Measurements from ENCODE around the gene SSBP4.

SSBP4 gene

GRCh38 chr19:18473706-18474087 lies 54.5 kb downstream of the SSBP4 start:
- Histone ChIP-seq H3K27ac (ENCODE audit: low read length) (no peak overlapping the region), H3K4me3 (ENCODE audit: low read length in 2 of 2) (no peak overlapping the region), H3K36me3 (ENCODE audit: control insufficient read depth in 2 of 2, insufficient read depth in 2 of 2, low read length in 2 of 2) (peaks cover 0 to 5% of the 10 kb centered on the region in 2 donors), H3K27me3 (ENCODE audit: control insufficient read depth in 1 of 2, insufficient read depth in 2 of 2, low read length in 2 of 2) (no peaks in the 10 kb centered on the region), H3K9ac (ENCODE audit: low read length in 2 of 2) (no peak overlapping the region), H3K4me1 (ENCODE audit: control insufficient read depth, insufficient read depth, low read length) (peaks cover 42% of the 10 kb centered on the region), H3K9me3 (ENCODE audit: control insufficient read depth in 2 of 2, low read length in 2 of 2) (no peaks in the 10 kb centered on the region)

- H3K9me3 ChIP-seq (ENCODE audit: control insufficient read depth in 2 of 2, low read length in 2 of 2) = no peaks in the 10 kb centered on the region
- H3K27me3 ChIP-seq (ENCODE audit: control insufficient read depth in 1 of 2, insufficient read depth in 2 of 2, low read length in 2 of 2) = no peaks in the 10 kb centered on the region
- no peak overlapping the region for H3K27ac ChIP-seq (ENCODE audit: low read length)
- H3K4me1 ChIP-seq (ENCODE audit: control insufficient read depth, insufficient read depth, low read length) = peaks cover 39% of the 10 kb centered on the region
- H3K9ac ChIP-seq (ENCODE audit: low read length in 2 of 2) = no peak overlapping the region
- H3K4me3 ChIP-seq (ENCODE audit: low read length in 2 of 2) = no peak overlapping the region
- H3K36me3 ChIP-seq (ENCODE audit: control insufficient read depth in 2 of 2, insufficient read depth in 2 of 2, low read length in 2 of 2) = peaks cover 0 to 5% of the 10 kb centered on the region in 2 donors
Observed at GRCh38 chr19:18474366-18474887, 55.2 kb downstream of the SSBP4 start.

GRCh38 chr19:18475004-18475453 lies 55.8 kb downstream of the SSBP4 start:
- H3K9ac ChIP-seq (ENCODE audit: low read length in 2 of 2) = no peak overlapping the region
- peaks cover 39% of the 10 kb centered on the region for H3K4me1 ChIP-seq (ENCODE audit: control insufficient read depth, insufficient read depth, low read length)
- no peak overlapping the region for H3K4me3 ChIP-seq (ENCODE audit: low read length in 2 of 2)
- peaks cover 0 to 5% of the 10 kb centered on the region in 2 donors for H3K36me3 ChIP-seq (ENCODE audit: control insufficient read depth in 2 of 2, insufficient read depth in 2 of 2, low read length in 2 of 2)
- H3K27me3 ChIP-seq (ENCODE audit: control insufficient read depth in 1 of 2, insufficient read depth in 2 of 2, low read length in 2 of 2) = no peaks in the 10 kb centered on the region
- H3K9me3 ChIP-seq (ENCODE audit: control insufficient read depth in 2 of 2, low read length in 2 of 2) = no peaks in the 10 kb centered on the region
- H3K27ac ChIP-seq (ENCODE audit: low read length) = no peak overlapping the region

GRCh38 chr19:18475762-18476331 lies 56.6 kb downstream of the SSBP4 start:
- Histone ChIP-seq H3K27ac (ENCODE audit: low read length) (no peak overlapping the region), H3K9me3 (ENCODE audit: control insufficient read depth in 2 of 2, low read length in 2 of 2) (no peaks in the 10 kb centered on the region), H3K9ac (ENCODE audit: low read length in 2 of 2) (no peak overlapping the region), H3K27me3 (ENCODE audit: control insufficient read depth in 1 of 2, insufficient read depth in 2 of 2, low read length in 2 of 2) (no peaks in the 10 kb centered on the region), H3K4me3 (ENCODE audit: low read length in 2 of 2) (no peak overlapping the region), H3K4me1 (ENCODE audit: control insufficient read depth, insufficient read depth, low read length) (peaks cover 37% of the 10 kb centered on the region), H3K36me3 (ENCODE audit: control insufficient read depth in 2 of 2, insufficient read depth in 2 of 2, low read length in 2 of 2) (peaks cover 0 to 5% of the 10 kb centered on the region in 2 donors)

DNA sequence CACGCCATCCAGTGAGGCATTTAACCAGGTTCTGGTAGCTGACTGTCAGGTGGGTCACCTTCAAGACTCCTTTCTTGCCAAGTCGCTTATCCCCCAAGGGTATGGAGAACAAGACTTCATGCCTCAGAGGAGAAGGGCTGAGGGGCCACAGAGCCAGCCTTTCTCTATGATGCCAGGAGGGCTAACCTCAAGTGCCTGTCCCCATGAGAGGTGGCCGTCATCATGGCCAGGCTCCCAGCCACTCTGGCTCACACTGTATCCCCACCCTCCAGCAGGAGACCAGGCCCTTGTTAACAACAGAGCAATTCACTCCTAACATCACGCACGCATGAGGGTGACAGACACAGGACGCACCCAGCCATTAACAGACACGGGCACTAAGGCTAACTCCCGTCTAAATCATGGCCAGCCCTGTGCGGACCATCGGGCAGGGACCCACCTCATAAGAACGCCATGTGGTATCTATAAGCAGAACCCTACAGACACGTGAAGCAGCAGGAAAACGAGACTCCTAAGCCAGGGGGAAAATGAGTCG lies 57.4 kb downstream of the SSBP4 start:
- Histone ChIP-seq H3K9me3 (ENCODE audit: control insufficient read depth in 2 of 2, low read length in 2 of 2) (no peaks in the 10 kb centered on the region), H3K27ac (ENCODE audit: low read length) (no peak overlapping the region), H3K4me1 (ENCODE audit: control insufficient read depth, insufficient read depth, low read length) (peaks cover 41% of the 10 kb centered on the region), H3K4me3 (ENCODE audit: low read length in 2 of 2) (no peak overlapping the region), H3K36me3 (ENCODE audit: control insufficient read depth in 2 of 2, insufficient read depth in 2 of 2, low read length in 2 of 2) (peaks cover 0 to 5% of the 10 kb centered on the region in 2 donors), H3K9ac (ENCODE audit: low read length in 2 of 2) (no peak overlapping the region), H3K27me3 (ENCODE audit: control insufficient read depth in 1 of 2, insufficient read depth in 2 of 2, low read length in 2 of 2) (no peaks in the 10 kb centered on the region)

- H3K36me3 ChIP-seq (ENCODE audit: control insufficient read depth in 2 of 2, insufficient read depth in 2 of 2, low read length in 2 of 2) = peaks cover 0 to 5% of the 10 kb centered on the region in 2 donors
- H3K9me3 ChIP-seq (ENCODE audit: control insufficient read depth in 2 of 2, low read length in 2 of 2) = no peaks in the 10 kb centered on the region
- H3K4me3 ChIP-seq (ENCODE audit: low read length in 2 of 2) = no peak overlapping the region
- H3K27me3 ChIP-seq (ENCODE audit: control insufficient read depth in 1 of 2, insufficient read depth in 2 of 2, low read length in 2 of 2) = no peaks in the 10 kb centered on the region
- H3K4me1 ChIP-seq (ENCODE audit: control insufficient read depth, insufficient read depth, low read length) = peaks cover 41% of the 10 kb centered on the region
- no peak overlapping the region for H3K27ac ChIP-seq (ENCODE audit: low read length)
- H3K9ac ChIP-seq (ENCODE audit: low read length in 2 of 2) = no peak overlapping the region
Observed at GRCh38 chr19:18477042-18477779, 58.0 kb downstream of the SSBP4 start.

GRCh38 chr19:18477974-18478373 lies 58.8 kb downstream of the SSBP4 start:
- Histone ChIP-seq H3K27ac (ENCODE audit: low read length) (peak overlapping the region; percentile 49), H3K4me1 (ENCODE audit: control insufficient read depth, insufficient read depth, low read length) (peaks cover 41% of the 10 kb centered on the region), H3K9ac (ENCODE audit: low read length in 2 of 2) (no peak overlapping the region)

DNA sequence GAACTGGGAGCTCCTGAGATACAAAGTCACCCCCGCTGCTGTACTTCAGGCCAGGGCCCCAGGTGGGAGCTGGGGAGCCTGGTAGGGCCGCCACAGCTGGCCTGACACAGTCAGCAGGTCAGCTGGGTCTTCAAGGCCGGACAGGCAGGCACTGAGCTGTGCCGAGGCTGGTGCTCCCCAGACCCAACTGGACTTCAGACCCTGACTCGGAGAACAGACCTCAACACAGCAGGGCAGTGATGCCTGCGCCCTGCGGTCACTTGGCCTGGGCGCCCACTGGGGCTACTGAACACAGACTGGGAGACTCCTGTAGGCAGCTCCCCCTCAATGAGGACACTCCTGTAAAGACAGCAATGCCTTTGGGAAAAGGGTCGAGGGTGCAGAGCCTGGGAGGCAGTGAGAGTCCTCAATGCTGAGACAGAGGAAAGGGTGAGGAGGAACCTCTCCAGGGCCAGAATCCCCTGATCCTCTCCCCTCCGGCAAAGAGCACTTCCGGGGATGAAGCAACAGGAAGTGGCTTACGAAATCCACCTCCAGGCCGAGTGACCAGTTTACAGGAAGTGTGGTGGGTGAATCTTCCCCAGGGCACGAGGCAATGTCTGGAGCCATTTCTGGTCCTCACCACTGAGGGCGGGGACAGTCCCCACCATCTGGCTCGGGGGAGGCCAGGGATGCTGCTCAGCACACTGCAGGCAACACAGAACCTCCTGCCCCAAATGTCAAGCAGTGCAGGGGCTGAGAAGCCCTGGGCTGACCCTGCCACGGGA lies 59.5 kb downstream of the SSBP4 start:
- Histone ChIP-seq H3K27me3 (ENCODE audit: control insufficient read depth in 1 of 2, insufficient read depth in 2 of 2, low read length in 2 of 2) (no peaks in the 10 kb centered on the region), H3K4me1 (ENCODE audit: control insufficient read depth, insufficient read depth, low read length) (peaks cover 42% of the 10 kb centered on the region), H3K4me3 (ENCODE audit: low read length in 2 of 2) (no peak overlapping the region), H3K27ac (ENCODE audit: low read length) (peak overlapping the region; percentile 49), H3K9me3 (ENCODE audit: control insufficient read depth in 2 of 2, low read length in 2 of 2) (no peaks in the 10 kb centered on the region), H3K36me3 (ENCODE audit: control insufficient read depth in 2 of 2, insufficient read depth in 2 of 2, low read length in 2 of 2) (peaks cover 0 to 3% of the 10 kb centered on the region in 2 donors), H3K9ac (ENCODE audit: low read length in 2 of 2) (no peak overlapping the region)

More at GRCh38 chr19:18477974-18478373, 58.8 kb downstream of the SSBP4 start:
- H3K4me3 ChIP-seq (ENCODE audit: low read length in 2 of 2) = no peak overlapping the region
- no peaks in the 10 kb centered on the region for H3K9me3 ChIP-seq (ENCODE audit: control insufficient read depth in 2 of 2, low read length in 2 of 2)
- peaks cover 0 to 3% of the 10 kb centered on the region in 2 donors for H3K36me3 ChIP-seq (ENCODE audit: control insufficient read depth in 2 of 2, insufficient read depth in 2 of 2, low read length in 2 of 2)
- no peaks in the 10 kb centered on the region for H3K27me3 ChIP-seq (ENCODE audit: control insufficient read depth in 1 of 2, insufficient read depth in 2 of 2, low read length in 2 of 2)

- peaks cover 46% of the 10 kb centered on the region for H3K4me1 ChIP-seq (ENCODE audit: control insufficient read depth, insufficient read depth, low read length)
- H3K27ac ChIP-seq (ENCODE audit: low read length) = peak overlapping the region; percentile 62
- no peaks in the 10 kb centered on the region for H3K27me3 ChIP-seq (ENCODE audit: control insufficient read depth in 1 of 2, insufficient read depth in 2 of 2, low read length in 2 of 2)
- no peaks in the 10 kb centered on the region for H3K9me3 ChIP-seq (ENCODE audit: control insufficient read depth in 2 of 2, low read length in 2 of 2)
- H3K9ac ChIP-seq (ENCODE audit: low read length in 2 of 2) = peak overlapping the region; percentile 21 to 23
- H3K36me3 ChIP-seq (ENCODE audit: control insufficient read depth in 2 of 2, insufficient read depth in 2 of 2, low read length in 2 of 2) = peaks cover 0 to 3% of the 10 kb centered on the region in 2 donors
- H3K4me3 ChIP-seq (ENCODE audit: low read length in 2 of 2) = peak overlapping the region in 1 of 2 donors; percentile 40
Observed at GRCh38 chr19:18480006-18480691, 61.0 kb downstream of the SSBP4 start.

All from stomach smooth muscle (tissue), 2 donors.